Mammary epithelial cell (primary cell): ENCODE results near the gene LRRC17.

Source experiments
- CTCF ChIP-seq, 2 donors: IDR thresholded peaks in 1 of 2; conservative IDR thresholded peaks in 1 of 2; 2 replicates each; pipeline ENCODE4 v1.5.1; 2011 to 2012; ENCODE audit warnings: inconsistent platforms in 2 of 2, low read length in 2 of 2, mild to moderate bottlenecking in 2 of 2, control low read depth in 1 of 2, low read depth in 1 of 2; ENCODE audit not compliant: insufficient read depth in 1 of 2; ENCODE audit errors: extremely low read depth in 1 of 2
- EZH2 ChIP-seq: IDR thresholded peaks from 2 replicates; pipeline ENCODE4 v1.6.1; 2012; ENCODE audit warnings: low read length, inconsistent platforms, borderline replicate concordance

- peak in 1 of 2 donors; percentile 19 for TF ChIP-seq CTCF (conservative IDR thresholded peaks at IDR 0.05 in 1 of 2, IDR thresholded peaks at IDR 0.05 in 1 of 2; ENCODE audit: extremely low read depth in 1 of 2, insufficient read depth in 1 of 2, low read depth in 1 of 2, low read length in 2 of 2)
- no peak for TF ChIP-seq EZH2
Observed at GRCh38 chr7:102875700-102876295, 37.0 kb upstream of the LRRC17 start.
